Sigmoid colon (tissue), 7 donors: ENCODE measurements around the gene DAPK3. TPM values are rescaled to one million over a fixed set of nuclear protein-coding genes. Genes with fewer than 3 reads are reported as not detected.

ENCODE experiments used
- DNase-seq: peaks from one replicate; pipeline ENCODE4 v3.0.0-alpha.2; 2019
- H3K27ac ChIP-seq, 4 donors: fragments of 200-600 bp; sonication (generic); one replicate each; pipeline ENCODE4 v1.5.1; 2016 to 2019; ENCODE audit warnings: mild to moderate bottlenecking in 1 of 4
- H3K27me3 ChIP-seq, 3 donors: fragments of 200-600 bp; sonication (generic); one replicate each; pipeline ENCODE4 v1.5.1; 2019; ENCODE audit warnings: mild to moderate bottlenecking in 1 of 3
- H3K36me3 ChIP-seq, 4 donors: fragments of 200-600 bp; sonication (generic); one replicate each; pipeline ENCODE4 v1.5.1; 2016 to 2019
- H3K4me1 ChIP-seq, 4 donors: fragments of 200-600 bp; sonication (generic); one replicate each; pipeline ENCODE4 v1.5.1; 2017 to 2019
- H3K4me3 ChIP-seq, 4 donors: fragments of 200-600 bp; sonication (generic); one replicate each; pipeline ENCODE4 v1.5.1; 2017 to 2019; ENCODE audit warnings: mild to moderate bottlenecking in 2 of 4, moderate library complexity in 1 of 4
- H3K9me3 ChIP-seq, 4 donors: fragments of 200-600 bp in 3 of 4; sonication (generic) in 3 of 4; one replicate each; pipeline versions ENCODE4 v1.5.1 to v1.6.1; 2013 to 2019
- EP300 ChIP-seq, 4 donors: sonication (generic); formaldehyde crosslinking; IDR thresholded peaks; one replicate each; pipeline ENCODE4 v1.6.1; 2017; ENCODE audit warnings: antibody characterized with exemption in 4 of 4
- POLR2A ChIP-seq, 2 donors: fragments of 450-650 bp; IDR thresholded peaks; one replicate each; pipeline ENCODE4 v1.6.1; 2016; ENCODE audit warnings: antibody characterized with exemption in 2 of 2, mild to moderate bottlenecking in 2 of 2, moderate library complexity in 2 of 2
- POLR2AphosphoS5 ChIP-seq, 4 donors: sonication (generic); formaldehyde crosslinking; IDR thresholded peaks; one replicate each; pipeline ENCODE4 v1.6.1; 2017; ENCODE audit warnings: antibody characterized with exemption in 4 of 4
- WGBS, 2 donors: extraction: QIAGEN DNeasy Blood & Tissue Kit; methylation state at CpG; one replicate each; pipeline ENCODE4 v1.1.7; 2013; 5-methylcytosine and 5-hydroxymethylcytosine counted together
- intact Hi-C: fragments of 100-400 bp; cut with DNase I; formaldehyde crosslinking; loops from one replicate; pipeline ENCODE4 v1.15.1; 2023
- polyA plus RNA-seq, 3 donors: library from polyadenylated mRNA; stranded (reverse); fragments of 200-250 nt; gene quantifications; one replicate each; pipeline ENCODE4 v1.2.3, GENCODE V29; 2013
- total RNA-seq, 4 donors: library from RNA; depleted of rRNA; stranded (reverse); fragments of >200 nt; gene quantifications; one replicate each; pipeline ENCODE4 v1.1.0, GENCODE V29; 2016
- TF ChIP-seq, protein P1 (sequence below), 4 experiments: fragments of 450-650 bp in 3 of 4; fragments of 200-600 bp in 1 of 4; IDR thresholded peaks; one replicate each; pipeline ENCODE4 v1.5.1; 2016 to 2019; ENCODE audit warnings: antibody characterized with exemption in 4 of 4, mild to moderate bottlenecking in 3 of 4, moderate library complexity in 2 of 4
- donor health status: healthy with polysubstance abuse.
- donor health status: Bipolar disorder and iron deficiency.
- donor health status: healthy.

Gene DAPK3
- total and polyA plus RNA-seq, 7 donors = 38.4 to 167 (median 91.3) TPM

DNA sequence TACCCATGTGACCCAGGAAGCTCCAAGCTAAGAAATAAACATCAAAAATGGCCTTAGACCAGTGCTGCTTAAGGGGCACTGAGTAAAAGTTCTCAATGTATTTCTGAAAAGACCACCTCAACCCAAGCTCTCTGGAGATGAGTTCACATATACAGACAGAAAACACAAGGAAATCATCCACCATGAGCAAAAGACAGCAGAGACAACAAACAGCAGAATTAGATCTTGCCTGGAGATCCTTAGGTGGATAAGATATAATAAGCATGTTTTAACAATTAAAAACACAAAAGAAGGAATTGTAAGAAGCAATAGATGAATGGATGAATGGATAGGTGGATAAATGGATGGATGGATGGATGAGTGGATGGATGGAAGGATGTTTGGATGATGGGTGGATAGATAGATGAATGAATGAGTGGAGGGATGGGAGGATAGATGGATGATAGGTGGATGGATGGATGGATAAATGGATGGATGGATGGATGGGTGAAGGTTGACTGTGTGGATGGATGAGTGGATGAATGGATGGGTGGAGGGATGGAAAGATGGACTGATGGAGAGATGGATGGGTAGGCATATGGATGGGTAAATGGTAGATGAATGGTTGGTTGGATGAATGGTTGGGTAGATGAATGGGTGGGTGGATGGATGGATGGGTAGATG lies 47.7 kb downstream of the DAPK3 start:
- Histone ChIP-seq H3K27me3 (no peaks in the 10 kb centered on the region), H3K4me1 (no peaks in the 10 kb centered on the region), H3K36me3 (no peaks in the 10 kb centered on the region), H3K4me3 (no peak overlapping the region), H3K9me3 (peaks cover 0 to 6% (median 0%) of the 10 kb centered on the region in 4 donors), H3K27ac (no peak overlapping the region)
- TF ChIP-seq POLR2A (IDR thresholded peaks at IDR 0.05) (no peak), EP300 (IDR thresholded peaks at IDR 0.05) (no peak)
- TF ChIP-seq, protein P1, sequence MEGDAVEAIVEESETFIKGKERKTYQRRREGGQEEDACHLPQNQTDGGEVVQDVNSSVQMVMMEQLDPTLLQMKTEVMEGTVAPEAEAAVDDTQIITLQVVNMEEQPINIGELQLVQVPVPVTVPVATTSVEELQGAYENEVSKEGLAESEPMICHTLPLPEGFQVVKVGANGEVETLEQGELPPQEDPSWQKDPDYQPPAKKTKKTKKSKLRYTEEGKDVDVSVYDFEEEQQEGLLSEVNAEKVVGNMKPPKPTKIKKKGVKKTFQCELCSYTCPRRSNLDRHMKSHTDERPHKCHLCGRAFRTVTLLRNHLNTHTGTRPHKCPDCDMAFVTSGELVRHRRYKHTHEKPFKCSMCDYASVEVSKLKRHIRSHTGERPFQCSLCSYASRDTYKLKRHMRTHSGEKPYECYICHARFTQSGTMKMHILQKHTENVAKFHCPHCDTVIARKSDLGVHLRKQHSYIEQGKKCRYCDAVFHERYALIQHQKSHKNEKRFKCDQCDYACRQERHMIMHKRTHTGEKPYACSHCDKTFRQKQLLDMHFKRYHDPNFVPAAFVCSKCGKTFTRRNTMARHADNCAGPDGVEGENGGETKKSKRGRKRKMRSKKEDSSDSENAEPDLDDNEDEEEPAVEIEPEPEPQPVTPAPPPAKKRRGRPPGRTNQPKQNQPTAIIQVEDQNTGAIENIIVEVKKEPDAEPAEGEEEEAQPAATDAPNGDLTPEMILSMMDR (IDR thresholded peaks at IDR 0.05) = no peak
- DNase-seq = no peak
- intact Hi-C loops = no loop called here

DNA sequence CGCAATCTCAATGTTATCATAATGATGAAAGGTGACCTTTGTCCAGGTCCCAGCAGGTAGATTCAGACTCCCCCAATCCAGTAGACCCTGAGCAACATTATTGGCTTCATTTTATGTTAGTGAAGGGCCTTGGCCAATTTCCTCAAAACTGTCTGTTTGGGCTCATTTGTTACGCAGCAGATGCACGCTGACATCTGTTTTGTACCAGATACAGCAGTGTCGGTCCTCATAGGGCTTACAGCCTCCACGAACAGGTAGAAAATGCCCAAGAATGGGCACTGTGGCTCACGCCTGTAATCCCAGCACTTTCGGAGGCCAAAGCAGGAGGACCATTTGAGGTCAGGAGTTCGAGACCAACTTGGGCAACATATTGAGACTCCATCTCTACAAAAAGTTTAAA lies 51.1 kb downstream of the DAPK3 start:
- intact Hi-C loops = no loop called here
- Histone ChIP-seq H3K36me3 (no peaks in the 10 kb centered on the region), H3K4me3 (no peak overlapping the region), H3K27me3 (no peaks in the 10 kb centered on the region), H3K4me1 (no peaks in the 10 kb centered on the region), H3K9me3 (peaks cover 0 to 6% (median 0%) of the 10 kb centered on the region in 4 donors), H3K27ac (no peak overlapping the region)
- DNase-seq = no peak
- TF ChIP-seq POLR2AphosphoS5 (IDR thresholded peaks at IDR 0.05) (no peak), EP300 (IDR thresholded peaks at IDR 0.05) (no peak), POLR2A (IDR thresholded peaks at IDR 0.05) (no peak)
- TF ChIP-seq, protein P1 (IDR thresholded peaks at IDR 0.05) = no peak
- 94 to 95% methylated on average over 8 of the region's 8 CpGs for WGBS, 2 donors

DNA sequence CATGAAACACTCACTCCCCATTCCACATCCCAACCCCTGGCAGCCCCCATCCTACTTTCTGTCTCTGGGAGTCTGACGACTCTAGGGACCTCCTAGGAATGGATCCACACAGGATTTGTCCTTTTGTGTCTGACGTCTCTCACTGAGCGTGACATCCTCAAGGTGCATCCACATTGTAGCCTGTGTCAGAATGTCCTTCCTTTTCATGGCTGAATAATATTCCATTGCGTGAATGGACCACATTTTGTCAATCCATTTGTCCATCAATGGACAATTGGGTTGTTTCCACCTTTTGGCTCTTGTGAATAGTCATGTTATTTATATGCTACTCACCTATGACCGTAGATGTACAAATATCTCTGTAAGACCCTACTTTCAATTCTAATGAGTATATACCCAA lies 54.9 kb downstream of the DAPK3 start:
- H3K27ac ChIP-seq = no peak overlapping the region
- H3K4me1 ChIP-seq = no peaks in the 10 kb centered on the region
- H3K36me3 ChIP-seq = no peaks in the 10 kb centered on the region
- no peaks in the 10 kb centered on the region for H3K9me3 ChIP-seq
- no peak overlapping the region for H3K4me3 ChIP-seq
- TF ChIP-seq POLR2AphosphoS5 (IDR thresholded peaks at IDR 0.05) = no peak
- TF ChIP-seq POLR2A (IDR thresholded peaks at IDR 0.05) = no peak
- no peak for TF ChIP-seq EP300 (IDR thresholded peaks at IDR 0.05)
- TF ChIP-seq, protein P1 (IDR thresholded peaks at IDR 0.05) = no peak
- 94 to 95% methylated on average over 5 of the region's 5 CpGs for WGBS, 2 donors
- intact Hi-C loops = no loop called here
- DNase-seq = no peak
- H3K27me3 ChIP-seq = no peaks in the 10 kb centered on the region

GRCh38 chr19:3914199-3914598 lies 56.7 kb downstream of the DAPK3 start:
- H3K27me3 ChIP-seq = no peaks in the 10 kb centered on the region
- TF ChIP-seq POLR2AphosphoS5 (IDR thresholded peaks at IDR 0.05) = no peak
- no peak for TF ChIP-seq POLR2A (IDR thresholded peaks at IDR 0.05)
- TF ChIP-seq, protein P1 (IDR thresholded peaks at IDR 0.05) = no peak
- TF ChIP-seq EP300 (IDR thresholded peaks at IDR 0.05) = no peak
- H3K36me3 ChIP-seq = no peaks in the 10 kb centered on the region
- H3K27ac ChIP-seq = no peak overlapping the region
- DNase-seq = no peak
- H3K4me1 ChIP-seq = no peaks in the 10 kb centered on the region
- H3K4me3 ChIP-seq = no peak overlapping the region
- intact Hi-C loops = no loop called here
- WGBS, 2 donors = 62 to 82% methylated on average over 9 of the region's 9 CpGs
- peaks cover 0 to 7% (median 0%) of the 10 kb centered on the region in 4 donors for H3K9me3 ChIP-seq

GRCh38 chr19:3910105-3910504 lies 60.8 kb downstream of the DAPK3 start:
- DNase-seq = no peak
- H3K9me3 ChIP-seq = peaks cover 0 to 7% (median 0%) of the 10 kb centered on the region in 4 donors
- WGBS, 2 donors = 98 to 100% methylated on average over 1 of the region's 1 CpG

More at GRCh38 chr19:3910105-3910504, 60.8 kb downstream of the DAPK3 start:
- Histone ChIP-seq H3K4me1 (no peaks in the 10 kb centered on the region), H3K27ac (no peak overlapping the region), H3K27me3 (peaks cover 0 to 4% (median 0%) of the 10 kb centered on the region in 3 donors), H3K36me3 (no peaks in the 10 kb centered on the region), H3K4me3 (no peak overlapping the region)
- TF ChIP-seq, protein P1 (IDR thresholded peaks at IDR 0.05) = no peak
- TF ChIP-seq POLR2AphosphoS5 (IDR thresholded peaks at IDR 0.05) (no peak), POLR2A (IDR thresholded peaks at IDR 0.05) (no peak), EP300 (IDR thresholded peaks at IDR 0.05) (no peak)
- intact Hi-C loops = no loop called here
